OCI-M1 (cell line): ENCODE results near the gene CETP.
"Not testable (repeated sequence)": the region's sequence is repeated elsewhere in the genome, so short reads cannot be mapped to it uniquely, and the experiment has no call there.

Experiments
- DNase-seq: peaks from one replicate; lab custom pipeline; 2025; lab: John Stamatoyannopoulos, UW

CETP gene

DNA sequence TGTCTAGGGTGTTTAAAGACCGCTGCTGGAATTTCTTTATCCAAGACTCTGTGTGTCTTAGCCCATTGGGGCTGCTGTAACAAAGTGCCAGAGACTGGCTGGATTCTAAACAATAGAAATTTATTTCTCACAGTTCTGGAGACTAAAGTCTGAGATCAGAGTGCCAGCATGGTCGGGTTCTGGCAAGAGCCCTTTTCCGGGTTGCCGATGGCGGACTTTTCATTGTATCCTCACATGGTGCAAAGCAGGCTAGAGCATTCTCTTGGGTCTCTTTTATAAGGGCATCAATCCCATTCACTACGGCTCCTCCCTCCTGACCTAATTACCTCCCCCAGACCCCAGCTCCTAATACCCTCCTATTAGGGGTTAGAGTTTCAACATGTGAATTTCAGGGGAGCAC is 37.1 kb downstream of the CETP start:
- no peak for DNase-seq

DNA sequence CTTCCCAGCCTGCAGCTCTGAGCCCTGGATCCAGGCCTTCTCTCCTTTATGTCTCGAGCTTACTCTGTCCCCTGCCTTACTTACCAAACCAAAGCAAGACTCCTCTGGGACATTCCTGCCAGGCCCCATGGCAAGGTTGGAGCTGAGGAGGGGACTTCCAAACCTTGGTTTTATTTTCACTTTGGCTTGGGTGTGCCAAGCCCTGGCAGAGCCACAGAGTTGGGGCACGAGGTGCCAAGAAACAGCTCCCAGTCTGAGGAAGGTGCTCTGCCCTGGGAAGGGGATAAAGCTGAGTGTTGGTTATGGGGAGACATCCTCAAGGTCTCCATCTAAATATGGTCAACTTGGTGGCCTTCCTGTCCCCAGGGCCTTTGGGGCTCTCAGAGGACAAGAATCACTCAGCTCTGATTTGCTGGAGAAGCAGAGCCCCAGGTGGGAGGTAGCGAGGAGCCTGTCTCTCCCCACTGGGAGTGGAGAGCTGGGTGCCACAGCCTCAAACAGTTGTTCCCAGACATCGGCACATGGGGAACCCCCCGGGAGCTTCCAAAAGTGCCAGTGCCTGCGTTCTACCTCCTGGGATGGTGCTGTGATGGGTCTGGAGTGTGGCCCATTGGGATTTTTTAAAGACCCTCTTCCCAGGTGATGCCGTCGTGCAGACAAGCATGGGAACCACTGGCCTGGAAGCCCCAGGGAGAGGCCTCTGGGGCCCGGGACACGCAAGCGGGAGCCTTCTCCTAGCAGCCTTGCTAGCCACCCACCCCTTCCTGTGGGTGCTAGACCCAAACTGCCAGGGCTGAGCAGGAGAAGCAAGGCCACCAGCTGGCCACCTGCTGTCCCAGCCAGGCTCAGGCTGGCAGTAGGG is 37.9 kb downstream of the CETP start:
- DNase-seq, result no peak

DNA sequence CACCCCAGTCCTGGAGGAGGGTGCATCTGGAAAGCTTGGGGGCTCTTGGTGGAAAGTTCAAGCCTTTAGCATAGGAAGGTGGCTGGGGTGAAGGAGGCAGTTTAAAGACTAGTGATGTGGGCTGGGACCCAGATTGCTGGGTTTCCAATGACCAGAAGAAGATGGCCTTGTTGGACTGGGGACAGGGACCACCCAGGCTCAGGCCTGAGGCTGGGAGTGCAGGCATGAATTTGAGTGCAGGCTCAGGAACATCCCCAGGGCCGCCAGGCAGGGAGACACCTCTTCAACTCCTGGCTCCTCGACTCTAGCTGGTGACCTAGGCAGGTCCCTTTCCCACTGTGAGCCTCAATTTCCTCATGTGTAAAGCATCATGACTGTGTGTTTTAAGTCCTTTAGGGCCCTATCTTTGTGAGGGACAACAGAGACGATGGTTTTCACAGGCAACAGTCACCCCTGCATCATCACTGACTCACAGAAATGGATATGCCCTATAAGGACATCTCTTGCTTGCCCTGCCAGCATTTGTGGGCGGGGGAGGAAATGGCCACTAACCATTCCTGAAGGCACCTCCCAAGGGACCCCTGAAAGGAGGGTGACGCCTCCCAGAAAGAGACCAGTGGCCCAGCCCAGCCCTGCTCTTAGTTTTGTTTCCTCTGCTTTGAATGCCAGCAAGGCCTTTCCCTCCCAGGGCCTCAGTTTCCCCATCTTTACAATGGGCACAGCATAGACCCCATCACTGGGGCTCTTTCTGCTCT is 38.7 kb downstream of the CETP start:
- DNase-seq, result no peak

DNA sequence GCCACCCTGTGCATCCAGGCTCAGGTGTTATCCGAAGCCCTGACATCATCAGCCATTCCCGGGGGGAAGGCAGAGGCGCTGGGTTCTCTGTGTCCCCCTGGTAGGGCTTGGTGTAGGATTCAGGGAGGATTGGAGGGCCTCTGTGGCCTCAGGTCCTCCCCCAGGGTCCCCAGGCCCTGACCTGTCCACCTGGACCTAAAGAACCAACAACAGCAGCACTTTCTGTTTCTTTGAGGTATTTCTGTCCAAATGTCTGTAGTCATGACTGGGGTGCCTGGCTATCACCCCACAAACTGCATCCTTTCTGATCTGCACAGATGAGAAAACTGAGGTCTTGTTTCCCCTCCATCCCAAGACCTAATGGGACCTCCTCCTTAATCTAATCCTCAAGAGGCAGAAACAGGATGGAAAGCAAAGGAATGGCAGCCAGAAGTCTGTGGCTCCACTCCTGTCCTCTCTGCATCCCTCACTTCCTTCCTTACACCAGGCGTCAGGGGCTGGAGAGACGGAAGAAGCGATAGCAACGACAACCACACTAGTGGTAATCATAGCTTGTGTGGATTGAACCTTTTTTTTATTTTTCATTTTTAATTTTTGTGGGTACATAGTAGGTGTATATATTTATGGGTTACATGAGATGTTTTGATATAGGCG is 39.4 kb downstream of the CETP start:
- no peak for DNase-seq

DNA sequence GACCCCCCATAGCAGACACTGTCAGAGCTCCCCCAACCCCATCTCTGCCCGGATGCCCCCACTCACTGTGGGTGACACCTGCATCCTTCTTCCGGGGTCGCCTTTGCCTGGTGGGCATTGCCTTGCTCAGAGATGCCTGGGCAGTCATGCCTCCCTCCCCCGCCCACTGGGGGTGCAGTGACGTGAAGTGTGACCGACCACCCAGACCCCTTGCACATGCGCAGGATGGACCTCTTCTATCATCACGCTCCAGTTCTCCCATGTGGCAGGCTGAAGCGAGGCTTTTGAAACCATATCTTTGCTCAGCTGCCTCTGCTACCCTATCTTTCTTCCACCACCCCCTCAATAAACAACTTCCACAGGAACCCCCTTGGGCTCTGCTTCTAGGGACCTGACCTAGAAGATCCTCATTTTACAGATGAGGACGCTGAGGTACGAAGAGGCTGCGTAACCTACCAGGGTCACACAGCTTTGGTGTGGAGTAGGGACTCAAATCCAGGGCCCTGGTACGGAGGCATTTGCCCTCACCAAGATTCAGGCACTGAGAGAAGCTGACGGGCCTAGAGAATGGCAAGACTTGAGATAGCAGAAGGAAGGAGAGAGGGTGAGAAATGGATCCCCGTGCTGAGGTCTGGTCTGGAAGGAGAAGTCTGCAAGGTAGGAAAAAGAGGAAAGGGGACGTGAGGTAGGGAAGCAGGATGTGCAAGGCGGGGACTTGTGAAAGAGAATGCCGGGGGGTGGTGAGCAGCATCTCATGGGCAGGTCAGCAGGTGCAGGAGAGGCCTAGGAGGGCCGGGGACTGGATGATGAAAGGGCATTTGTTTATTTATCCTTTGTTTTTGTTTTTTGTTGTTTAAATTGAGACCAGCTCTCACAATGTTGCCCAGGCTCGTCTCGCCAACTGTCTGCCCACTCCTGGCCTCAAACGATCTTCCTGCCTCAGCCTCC is 42.0 kb downstream of the CETP start:
- DNase-seq, result no peak

DNA sequence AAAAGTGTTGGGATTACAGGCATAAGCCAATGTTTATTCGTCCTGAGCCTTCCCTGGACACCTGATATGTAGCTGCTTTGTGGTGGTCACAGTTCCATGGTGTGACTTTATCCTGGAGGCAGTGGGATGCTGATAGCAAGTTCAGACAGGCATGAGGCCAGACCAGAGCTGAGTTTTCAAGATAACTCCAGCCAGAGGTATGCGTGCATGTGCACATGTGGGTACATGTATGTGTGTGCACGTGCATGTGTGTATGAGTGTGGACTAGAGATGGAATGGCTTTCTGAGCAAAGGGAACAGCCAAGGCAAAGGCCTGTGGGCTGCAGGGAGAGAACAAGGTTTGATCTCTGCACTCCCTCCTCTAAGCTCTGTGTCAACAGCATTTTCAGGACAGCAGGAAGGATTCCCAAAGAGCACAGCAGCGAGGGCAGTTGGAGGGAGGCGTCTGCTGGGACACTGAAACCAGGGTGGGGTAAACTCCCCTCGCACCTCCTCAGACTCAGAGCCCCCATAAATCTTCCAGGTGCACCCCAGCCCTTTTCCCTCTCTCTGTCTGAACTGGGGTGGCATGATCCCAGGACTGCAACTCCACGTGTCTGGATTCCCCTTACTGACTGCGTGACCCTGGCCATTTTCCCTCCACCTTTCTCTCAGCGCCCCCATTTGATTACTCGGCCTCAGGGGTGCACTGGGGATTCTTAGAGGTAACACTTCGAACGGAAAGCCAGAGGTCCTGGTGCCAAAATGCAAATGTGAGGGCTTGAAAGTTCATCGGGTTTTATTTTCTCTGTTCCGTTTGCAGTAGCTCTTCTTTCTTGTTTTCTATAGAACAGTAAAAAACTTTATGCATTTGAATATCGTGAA is 42.9 kb downstream of the CETP start:
- DNase-seq, result no peak

DNA sequence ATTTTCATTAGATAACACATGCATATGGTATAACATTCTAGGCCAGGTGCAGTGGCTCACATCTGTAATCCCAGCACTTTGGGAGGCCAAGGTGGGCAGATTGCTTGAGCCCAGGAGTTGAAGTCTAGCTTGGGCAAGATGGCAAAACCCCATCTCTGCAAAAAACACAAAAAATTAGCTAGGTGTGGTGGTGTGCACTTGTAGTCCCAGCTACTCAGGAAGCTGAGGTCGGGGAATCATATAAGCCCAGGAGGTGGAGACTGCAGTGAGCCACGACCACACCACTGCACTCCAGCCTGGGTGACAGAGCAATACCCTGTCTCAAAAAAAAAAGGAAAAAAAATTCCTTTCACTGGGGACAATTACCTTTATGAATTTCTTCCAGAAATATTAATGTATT is 43.8 kb downstream of the CETP start:
- not testable (repeated sequence) for DNase-seq

DNA sequence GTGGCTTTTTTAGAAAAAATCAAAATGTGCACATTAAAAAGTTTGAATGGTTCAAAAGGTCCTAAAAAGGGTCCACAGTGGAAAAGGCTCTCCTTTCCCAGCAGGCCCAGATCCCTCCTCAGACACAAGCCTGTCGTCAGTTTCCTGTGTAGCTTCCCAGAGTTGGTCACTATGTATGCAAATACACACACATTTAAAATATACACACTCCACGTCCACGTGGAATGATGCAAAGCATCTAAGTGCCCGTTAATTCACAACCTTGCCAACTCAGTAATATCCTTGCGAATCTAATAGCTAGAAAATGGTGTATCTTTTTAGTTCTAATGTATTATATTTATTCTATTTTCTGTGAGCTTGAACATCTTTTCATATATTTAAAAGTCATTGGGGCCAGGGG is 45.3 kb downstream of the CETP start:
- DNase-seq, result no peak

DNA sequence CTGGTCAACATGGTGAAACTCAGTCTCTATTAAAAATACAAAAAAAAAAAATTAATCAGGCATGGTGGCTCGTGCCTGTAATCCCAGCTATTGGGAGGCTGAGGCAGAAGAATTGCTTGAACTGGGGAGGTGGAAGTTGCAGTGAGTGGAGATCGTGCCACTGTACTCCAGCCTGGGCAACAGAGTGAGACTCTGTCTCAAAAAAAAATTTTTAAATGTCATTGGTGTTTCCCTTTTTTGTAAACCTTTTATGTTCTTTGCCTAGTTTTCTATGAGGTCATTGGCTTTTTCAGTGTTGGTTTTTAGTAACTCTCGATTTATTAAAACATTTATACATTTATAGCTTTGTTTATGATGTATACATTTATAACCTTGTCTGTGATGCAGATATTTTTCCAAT is 45.8 kb downstream of the CETP start:
- no peak for DNase-seq

DNA sequence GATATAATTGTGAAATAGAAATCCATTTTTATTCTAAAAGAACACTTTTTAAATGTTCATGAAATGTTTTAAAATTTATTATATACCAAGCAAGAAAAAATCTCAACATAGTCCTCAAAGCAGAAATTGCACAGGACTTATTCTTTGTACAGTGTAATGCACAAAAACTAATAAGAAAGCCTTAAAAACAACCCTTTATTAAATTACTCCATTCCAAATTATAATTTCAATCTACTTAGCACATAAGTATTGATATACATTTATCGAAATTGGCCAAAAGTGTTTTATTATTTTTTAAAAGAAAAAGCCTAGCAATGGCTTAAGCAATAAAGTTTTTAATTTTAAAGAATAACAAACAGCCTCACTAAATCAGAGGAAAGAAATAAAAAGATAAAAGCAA is 46.7 kb downstream of the CETP start:
- no peak for DNase-seq

DNA sequence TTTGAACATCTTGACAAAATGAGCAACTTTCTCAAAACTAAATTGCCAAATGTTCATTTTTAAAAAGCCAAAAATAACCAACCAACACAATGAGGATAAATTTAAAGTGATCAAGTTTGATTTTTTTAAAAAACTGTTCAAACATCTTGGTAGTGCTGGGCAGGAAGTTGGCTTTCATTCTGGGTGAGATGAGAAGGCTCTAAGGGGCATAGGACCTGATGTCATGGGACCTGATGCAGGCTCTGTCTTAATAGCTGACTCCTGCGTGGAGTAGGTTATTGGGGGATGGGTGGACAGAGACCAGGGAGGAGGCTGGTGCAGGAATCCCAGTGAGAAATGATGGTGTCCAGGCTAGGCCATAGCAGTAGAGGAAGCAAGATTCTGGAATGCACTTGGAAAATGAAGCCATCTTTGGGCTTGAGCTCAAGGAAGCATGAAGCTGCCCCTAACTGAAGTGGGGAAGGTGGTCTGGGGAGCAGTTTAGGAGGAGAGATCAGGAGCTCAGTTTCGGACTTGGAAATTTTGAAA is 48.0 kb downstream of the CETP start:
- no peak for DNase-seq

DNA sequence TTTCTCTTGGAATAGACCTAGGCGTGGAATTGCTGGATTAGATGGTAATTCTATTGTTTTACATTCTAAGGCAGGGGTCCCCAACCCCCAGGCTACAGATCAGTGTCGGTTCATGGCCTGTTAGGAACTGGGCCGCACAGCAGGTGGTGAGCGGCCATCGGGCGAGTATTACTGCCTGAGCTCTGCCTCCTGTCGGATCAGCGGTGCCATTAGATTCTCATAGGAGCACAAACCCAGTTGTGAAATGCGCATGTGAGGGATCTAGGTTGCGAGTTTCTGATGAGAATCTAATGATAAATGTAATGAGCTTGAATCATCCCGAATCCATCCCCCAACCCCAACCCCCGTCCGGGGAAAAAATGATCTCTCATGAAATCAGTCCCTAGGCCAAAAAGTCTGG is 50.6 kb downstream of the CETP start:
- DNase-seq, result no peak

DNA sequence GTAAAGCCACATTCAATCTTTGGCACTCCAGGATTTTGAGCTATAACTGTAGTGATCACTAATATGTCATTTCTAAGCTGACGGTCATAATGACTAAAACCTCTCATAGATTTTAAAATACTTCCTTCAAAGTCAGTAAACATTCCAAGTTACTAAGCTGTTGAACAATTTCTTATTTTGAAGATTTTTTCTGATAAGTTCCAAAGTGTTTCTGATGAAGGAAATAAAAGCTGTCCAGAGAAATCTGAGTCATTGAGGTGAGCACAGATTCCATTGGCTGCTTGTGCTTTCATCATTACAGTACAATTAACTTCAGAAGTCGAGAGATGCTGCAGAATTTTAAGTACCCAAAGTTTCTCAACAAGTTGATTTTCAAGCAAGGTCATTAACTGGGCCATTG is 51.5 kb downstream of the CETP start:
- DNase-seq, result no peak

DNA sequence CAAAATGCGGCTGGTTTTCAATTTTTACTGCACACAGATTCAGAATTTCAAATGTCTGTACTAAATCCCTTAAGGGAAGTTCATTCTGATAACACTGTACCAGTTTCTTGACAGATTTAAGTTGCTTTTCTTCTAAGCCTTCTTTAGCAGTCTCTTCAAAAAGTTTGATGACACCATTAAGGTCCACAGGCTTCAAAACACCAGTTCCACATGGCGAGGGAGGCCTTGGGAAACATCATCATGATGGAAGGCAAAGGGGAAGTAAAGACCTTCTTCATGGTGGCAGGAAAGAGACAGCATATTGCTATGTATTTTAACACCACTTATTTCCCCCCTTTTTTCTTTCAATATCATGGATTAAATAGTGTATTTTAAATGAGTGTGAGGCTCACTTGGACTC is 52.2 kb downstream of the CETP start:
- no peak for DNase-seq

DNA sequence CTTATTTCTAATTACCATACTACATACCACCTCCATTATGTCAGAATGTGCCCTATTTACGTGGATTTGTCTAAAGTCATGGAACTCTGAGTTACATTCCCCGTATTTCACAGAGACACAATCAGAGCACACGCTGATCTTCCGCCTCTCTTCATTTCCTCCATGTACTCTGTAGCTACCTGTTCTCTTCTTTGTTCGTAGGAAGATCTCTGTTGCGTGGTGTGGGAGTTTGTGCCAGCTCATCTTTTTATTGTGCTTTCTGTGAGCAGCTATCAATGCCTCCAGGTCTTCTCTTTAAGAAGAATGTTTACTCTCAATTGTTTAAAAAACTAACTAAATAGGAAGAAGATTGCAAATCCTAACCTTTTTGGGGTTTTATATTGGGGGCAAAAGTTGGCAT is 54.6 kb downstream of the CETP start:
- DNase-seq, result no peak

DNA sequence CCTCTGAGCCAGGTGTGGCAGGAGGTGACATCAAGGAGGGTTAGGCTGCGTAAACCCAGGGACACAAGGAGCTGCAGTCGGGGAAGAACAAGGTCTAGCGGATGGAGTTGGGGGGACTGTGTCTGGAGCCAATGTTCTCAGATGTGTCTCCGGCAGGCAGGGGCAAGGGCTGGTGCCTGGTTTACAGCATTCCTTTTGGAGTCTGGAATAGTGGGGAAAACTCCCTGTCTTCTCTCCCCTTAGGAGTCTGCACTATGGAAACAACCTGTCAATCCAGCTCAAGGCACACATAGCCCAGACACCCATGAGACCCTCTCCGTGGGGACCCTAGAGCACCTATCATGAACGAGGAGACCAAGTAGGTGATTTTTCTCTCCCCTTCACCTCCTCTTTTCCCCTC is 55.1 kb downstream of the CETP start:
- no peak for DNase-seq

DNA sequence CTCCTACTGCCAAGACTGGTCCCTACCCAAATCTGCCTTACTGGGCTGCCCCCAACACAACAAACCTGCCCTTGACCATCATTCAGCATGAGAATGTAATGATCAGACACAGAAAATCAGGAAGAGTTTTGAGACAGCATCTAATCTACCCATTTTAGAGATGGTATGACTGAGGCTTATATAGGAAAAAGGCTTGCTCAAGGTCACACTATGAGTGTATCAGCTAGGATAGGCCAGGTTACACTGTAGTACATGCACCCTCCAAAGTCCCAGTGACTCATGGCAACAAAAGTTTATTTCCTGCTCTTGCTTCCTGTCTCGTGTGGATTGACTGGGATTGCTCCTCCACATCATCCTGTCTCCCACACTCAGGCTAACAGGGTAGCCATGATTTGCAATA is 55.5 kb downstream of the CETP start:
- DNase-seq, result no peak

DNA sequence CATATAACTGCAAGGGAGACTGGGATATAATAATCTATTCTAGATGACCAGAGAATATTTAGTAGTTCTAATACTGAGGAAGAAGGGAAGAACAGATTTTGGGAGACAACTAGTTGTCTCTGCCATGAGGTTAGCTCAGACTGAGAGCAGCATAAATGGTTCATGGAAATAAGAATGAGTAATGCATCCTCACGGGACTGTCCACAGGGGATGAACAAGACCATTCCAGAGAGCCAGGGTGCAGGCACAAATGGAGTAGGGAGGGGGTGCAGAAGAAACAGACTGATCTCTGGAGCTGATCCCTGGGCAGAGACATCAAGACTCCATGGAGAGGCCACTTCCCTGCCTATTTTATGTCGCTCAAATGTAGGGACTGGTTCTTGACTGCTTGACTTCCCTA is 58.0 kb downstream of the CETP start:
- no peak for DNase-seq

DNA sequence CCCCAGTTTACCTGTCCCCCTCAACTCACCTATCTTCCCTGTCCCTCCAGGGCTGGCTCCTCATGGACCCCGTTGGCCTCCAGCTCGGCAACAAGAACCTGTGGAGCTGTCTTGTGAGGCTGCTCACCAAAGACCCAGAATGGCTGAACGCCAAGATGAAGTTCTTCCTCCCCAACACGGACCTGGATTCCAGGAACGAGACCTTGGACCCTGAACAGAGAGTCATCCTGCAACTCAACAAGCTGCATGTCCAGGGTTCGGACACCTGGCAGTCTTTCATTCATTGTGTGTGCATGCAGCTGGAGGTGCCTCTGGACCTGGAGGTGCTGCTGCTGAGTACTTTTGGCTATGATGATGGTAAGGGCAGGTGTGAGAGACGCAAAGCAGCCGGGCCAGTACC is 58.9 kb downstream of the CETP start:
- no peak for DNase-seq

DNA sequence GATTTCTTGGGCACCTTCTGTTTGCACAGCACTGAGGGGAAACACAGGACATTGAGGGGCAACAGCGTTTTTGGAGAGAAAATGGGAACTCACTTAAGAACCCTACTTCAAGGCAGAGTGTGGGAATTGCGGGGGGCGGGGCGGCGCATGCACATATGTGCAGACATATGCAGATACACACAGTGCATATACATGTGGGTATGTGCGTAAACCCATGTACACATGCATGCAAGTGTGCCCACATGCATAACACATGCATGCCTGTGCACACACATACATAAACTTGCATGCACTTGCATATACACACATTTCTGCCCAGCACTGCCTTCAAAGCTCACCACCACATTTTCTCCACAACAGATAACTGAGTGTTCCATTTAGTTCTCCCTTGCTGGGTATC is 60.0 kb downstream of the CETP start:
- no peak for DNase-seq

DNA sequence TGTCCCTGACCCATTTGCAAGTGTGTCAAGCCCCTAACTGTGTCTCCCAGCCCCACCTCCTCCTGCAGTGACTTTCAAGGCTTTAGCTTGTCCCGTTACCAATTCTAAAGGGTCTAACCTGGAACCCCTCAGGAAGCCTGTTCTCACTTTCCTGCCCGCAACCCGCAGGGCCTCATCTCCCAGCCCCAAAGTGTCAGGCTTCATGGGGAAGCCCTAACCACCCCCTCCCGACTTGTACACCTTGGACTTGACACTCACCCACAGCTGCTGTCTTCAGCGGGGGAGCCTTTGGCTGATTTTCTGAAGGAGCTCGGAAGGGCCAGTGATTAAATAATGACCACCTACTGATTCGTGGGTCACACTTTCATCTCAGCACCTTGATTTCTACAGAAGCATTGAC is 60.7 kb downstream of the CETP start:
- DNase-seq, result no peak
